IPS-18a (cell line): Measurements from ENCODE around the gene MTHFSD.

ENCODE experiments used
- H3K27ac ChIP-seq: one replicate; pipeline ENCODE4 v1.5.1; 2013; ENCODE audit warnings: low read length
- H3K27me3 ChIP-seq: one replicate; pipeline ENCODE4 v1.6.1; 2013; ENCODE audit warnings: mild to moderate bottlenecking, low read length; ENCODE audit not compliant: control insufficient read depth, insufficient read depth
- H3K36me3 ChIP-seq: one replicate; pipeline ENCODE4 v1.6.1; 2013; ENCODE audit warnings: low read depth, low read length; ENCODE audit not compliant: control insufficient read depth
- H3K4me1 ChIP-seq: one replicate; pipeline ENCODE4 v1.6.1; 2013; ENCODE audit warnings: low read depth, low read length; ENCODE audit not compliant: control insufficient read depth
- H3K4me3 ChIP-seq: one replicate; pipeline ENCODE4 v1.5.1; 2013; ENCODE audit warnings: low read length
- H3K9ac ChIP-seq: one replicate; pipeline ENCODE4 v1.6.1; 2013; ENCODE audit warnings: mild to moderate bottlenecking, low read length, moderate library complexity
- H3K9me3 ChIP-seq: one replicate; pipeline ENCODE4 v1.6.1; 2013; ENCODE audit warnings: low read depth, low read length; ENCODE audit not compliant: control insufficient read depth

Gene MTHFSD

DNA sequence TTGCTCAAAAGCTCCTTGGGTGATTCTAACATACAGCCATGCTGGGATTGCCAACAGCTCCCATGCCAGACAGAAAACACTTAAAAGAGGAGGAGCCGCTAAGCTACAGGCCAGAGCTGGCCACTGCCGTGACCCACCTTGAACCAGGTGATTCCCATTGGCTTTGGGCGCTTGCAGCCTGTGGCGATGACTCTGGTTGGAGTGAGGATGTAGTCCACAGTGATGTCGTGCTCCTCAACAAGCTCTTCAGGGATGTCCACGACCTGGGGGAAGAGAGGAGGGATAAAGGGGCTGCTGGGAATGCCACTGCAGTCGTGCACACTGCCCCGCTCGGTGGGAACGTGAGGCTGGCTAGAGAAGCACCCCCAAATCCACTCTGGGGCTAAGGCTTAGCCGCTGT lies 13.5 kb downstream of the MTHFSD start:
- H3K27ac ChIP-seq: no peak overlapping the region
- no peaks in the 10 kb centered on the region for H3K27me3 ChIP-seq
- no peak overlapping the region for H3K9ac ChIP-seq
- H3K9me3 ChIP-seq: no peaks in the 10 kb centered on the region
- peaks cover 3% of the 10 kb centered on the region for H3K36me3 ChIP-seq
- H3K4me3 ChIP-seq: no peak overlapping the region
- no peaks in the 10 kb centered on the region for H3K4me1 ChIP-seq

DNA sequence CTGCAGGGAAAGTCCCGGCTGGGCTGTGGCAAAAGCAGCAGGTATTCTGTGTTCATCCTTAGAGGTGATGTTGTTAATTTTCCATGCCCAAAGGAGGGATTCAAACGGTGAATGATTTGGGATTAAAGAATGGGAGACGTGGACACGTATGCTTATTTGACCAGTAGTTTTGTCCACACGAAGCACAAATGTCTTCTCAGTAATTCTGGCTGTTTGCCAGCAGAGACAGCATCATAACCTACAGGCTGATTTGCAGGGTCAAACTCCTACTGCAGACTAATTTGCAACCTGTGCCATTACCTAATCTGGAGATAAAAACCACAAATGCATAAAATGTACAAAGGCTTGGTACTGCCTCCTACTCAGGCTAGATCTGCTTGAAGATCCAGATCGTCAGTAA lies 14.1 kb downstream of the MTHFSD start:
- H3K9me3 ChIP-seq: no peaks in the 10 kb centered on the region
- H3K4me1 ChIP-seq: no peaks in the 10 kb centered on the region
- H3K4me3 ChIP-seq: no peak overlapping the region
- peaks cover 3% of the 10 kb centered on the region for H3K36me3 ChIP-seq
- H3K27me3 ChIP-seq: no peaks in the 10 kb centered on the region
- no peak overlapping the region for H3K9ac ChIP-seq
- no peak overlapping the region for H3K27ac ChIP-seq

DNA sequence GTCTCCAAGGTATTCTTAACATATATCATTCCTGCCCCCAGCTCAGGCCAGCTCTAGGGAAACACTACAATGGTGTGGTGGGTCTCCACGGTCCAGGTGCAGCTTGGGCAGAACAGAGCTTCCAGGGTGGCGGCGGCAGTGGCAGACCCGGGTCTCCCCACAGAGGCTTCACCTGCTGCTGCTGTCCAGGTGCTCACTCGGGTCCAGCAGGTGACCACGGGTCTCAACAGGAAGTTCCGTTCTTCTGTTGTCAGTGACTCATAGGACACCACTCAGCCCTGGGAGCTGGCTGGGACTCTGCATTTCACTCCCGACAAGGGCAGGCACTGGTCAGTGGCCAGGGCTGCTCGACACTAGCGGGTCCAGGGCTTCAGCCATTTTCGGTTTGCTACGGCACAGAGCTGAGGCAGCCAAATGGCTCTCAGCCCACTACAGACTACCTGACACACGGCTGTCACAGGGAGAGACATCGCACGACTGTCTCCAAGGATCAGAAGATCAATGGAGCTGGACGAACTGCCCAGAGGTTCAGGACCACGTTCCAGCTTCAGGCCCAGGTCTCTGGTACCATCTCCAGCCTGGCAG lies 16.7 kb downstream of the MTHFSD start:
- no peak overlapping the region for H3K9ac ChIP-seq
- no peaks in the 10 kb centered on the region for H3K4me1 ChIP-seq
- no peaks in the 10 kb centered on the region for H3K9me3 ChIP-seq
- no peak overlapping the region for H3K4me3 ChIP-seq
- H3K27ac ChIP-seq: no peak overlapping the region
- H3K27me3 ChIP-seq: no peaks in the 10 kb centered on the region
- H3K36me3 ChIP-seq: peaks cover 3% of the 10 kb centered on the region

DNA sequence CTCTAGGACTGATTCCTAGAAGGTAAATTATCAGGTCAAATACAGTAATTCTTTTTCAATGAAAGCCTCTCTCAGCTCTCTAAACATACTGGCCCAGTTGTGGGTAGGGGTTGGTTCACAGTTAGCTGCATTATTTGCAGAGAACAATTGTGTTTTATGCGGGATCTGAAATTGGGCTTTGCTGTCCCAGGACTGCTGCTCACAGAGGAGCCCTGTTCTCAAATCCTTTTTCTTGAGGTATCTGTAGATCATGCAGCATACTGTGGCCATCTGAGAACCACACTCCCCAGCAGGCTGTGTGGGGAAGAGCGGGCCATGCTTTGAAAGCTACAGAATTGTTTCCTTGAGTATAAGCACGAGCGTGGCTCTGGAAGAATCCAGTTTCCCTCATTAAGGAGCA lies 17.5 kb downstream of the MTHFSD start:
- H3K4me1 ChIP-seq: no peaks in the 10 kb centered on the region
- H3K36me3 ChIP-seq: peaks cover 3% of the 10 kb centered on the region
- H3K4me3 ChIP-seq: no peak overlapping the region
- no peaks in the 10 kb centered on the region for H3K27me3 ChIP-seq
- H3K9me3 ChIP-seq: no peaks in the 10 kb centered on the region
- H3K9ac ChIP-seq: no peak overlapping the region
- H3K27ac ChIP-seq: no peak overlapping the region

DNA sequence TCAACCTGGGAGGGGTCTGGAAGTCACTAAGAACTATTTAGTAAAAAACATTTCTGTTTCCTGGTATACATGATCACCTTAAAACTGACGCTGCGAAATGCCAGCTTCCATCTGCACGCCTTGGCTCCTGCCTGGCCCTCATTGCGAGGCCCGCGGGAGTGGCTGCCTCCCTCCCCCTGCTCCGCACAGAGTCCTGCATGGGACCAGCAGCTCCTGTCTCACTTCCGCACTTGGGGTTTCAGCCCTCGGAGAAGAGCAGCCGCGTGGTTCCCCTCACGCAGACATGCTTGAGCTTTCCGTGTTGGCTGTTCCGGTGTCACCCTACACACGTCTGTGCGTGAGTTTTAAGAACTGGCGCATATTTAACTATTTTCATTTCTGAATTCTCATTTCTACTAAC lies 18.4 kb downstream of the MTHFSD start:
- Histone ChIP-seq H3K9ac (no peak overlapping the region), H3K4me3 (no peak overlapping the region), H3K27me3 (no peaks in the 10 kb centered on the region), H3K9me3 (no peaks in the 10 kb centered on the region), H3K4me1 (no peaks in the 10 kb centered on the region), H3K36me3 (peaks cover 3% of the 10 kb centered on the region), H3K27ac (no peak overlapping the region)

DNA sequence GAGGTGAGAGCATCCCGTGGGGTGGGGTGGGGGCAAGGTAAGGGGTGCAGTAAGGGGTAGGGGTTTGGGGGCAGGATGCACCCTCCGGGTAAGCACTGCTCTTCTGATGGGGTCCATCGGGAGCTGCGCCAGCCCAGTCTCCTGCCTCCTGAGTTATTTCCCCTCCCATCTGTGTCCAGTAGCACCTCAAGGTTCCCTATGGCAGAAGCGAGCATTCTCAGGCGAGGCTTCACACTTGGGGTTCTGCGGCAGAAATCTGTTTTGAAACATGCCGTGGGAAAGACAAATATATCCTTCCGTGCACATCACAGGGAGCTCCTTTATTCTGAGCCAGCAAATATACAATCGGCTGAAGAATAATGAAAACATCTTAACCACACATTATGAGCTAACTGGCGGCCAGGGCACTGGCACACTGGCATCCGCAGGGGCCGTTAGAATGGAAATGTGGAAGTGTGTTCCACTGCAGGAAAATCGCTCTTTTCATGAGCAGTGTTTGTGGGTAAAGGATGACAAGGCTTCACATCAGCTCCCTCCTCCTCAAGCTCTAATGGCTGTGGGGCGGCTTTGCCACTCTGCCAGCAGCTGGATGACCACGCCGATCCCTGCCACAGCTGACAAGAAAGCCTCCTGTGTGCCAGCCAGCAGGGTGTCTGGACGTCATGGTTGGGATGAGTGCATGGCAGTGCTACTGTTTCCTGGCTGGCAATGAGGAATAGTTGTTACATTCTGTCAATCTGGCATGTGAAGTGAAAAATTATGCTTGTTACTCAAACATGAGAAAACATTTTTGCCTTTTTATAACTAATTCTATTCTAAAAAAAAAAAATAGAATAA lies 20.0 kb downstream of the MTHFSD start:
- no peak overlapping the region for H3K9ac ChIP-seq
- no peak overlapping the region for H3K27ac ChIP-seq
- H3K36me3 ChIP-seq: peaks cover 3% of the 10 kb centered on the region
- H3K4me3 ChIP-seq: no peak overlapping the region
- H3K27me3 ChIP-seq: no peaks in the 10 kb centered on the region
- no peaks in the 10 kb centered on the region for H3K4me1 ChIP-seq
- H3K9me3 ChIP-seq: no peaks in the 10 kb centered on the region

DNA sequence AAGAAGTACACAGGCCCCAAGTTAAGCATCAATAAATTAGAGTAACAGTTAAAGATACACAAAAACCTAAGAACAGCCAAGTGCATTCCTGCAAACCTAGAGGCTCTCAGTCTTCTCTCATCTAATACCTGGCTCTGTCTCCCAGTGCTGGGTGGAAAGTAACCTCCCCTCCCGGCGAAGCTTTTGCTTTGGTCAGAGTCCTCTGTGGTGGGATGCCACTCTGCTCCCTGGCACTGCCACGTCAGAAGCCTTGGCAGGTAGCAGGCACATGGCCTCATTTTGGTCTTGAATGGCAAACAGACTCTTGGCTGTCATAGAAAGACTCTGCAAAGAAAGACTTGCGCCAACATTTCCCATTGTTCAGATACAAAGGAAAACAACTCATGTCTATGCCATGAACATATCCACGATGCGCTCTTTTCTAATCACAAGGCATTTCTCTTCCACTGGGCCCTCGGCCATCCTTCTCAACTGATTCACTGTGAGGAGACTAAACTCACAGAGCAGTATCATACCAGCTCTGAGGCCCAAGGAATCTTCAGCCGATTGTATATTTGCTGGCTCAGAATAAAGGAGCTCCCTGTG lies 21.2 kb downstream of the MTHFSD start:
- Histone ChIP-seq H3K4me1 (no peaks in the 10 kb centered on the region), H3K9me3 (no peaks in the 10 kb centered on the region), H3K27ac (no peak overlapping the region), H3K36me3 (peaks cover 3% of the 10 kb centered on the region), H3K9ac (no peak overlapping the region), H3K4me3 (no peak overlapping the region), H3K27me3 (no peaks in the 10 kb centered on the region)

DNA sequence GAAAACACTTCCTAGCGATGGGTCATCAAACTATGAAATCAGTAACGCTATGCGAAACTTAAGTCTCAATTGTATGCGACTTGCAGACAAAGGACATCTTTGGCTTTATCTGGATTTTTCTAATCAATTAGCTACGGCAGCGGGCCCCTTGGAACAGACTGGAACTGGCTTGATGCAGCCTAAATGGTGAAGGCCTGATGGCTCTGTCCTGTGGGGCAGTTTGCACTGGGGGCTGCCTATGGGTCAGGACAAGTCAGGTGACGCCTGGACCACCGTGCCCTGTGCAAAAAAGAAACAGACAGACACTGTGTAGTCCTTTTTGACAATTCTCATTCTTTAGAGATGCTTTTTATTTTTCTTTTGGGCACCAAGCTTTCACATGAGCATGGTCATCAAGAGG lies 22.0 kb downstream of the MTHFSD start:
- Histone ChIP-seq H3K36me3 (no peaks in the 10 kb centered on the region), H3K27ac (no peak overlapping the region), H3K27me3 (no peaks in the 10 kb centered on the region), H3K4me3 (no peak overlapping the region), H3K9me3 (no peaks in the 10 kb centered on the region), H3K9ac (no peak overlapping the region), H3K4me1 (no peaks in the 10 kb centered on the region)

DNA sequence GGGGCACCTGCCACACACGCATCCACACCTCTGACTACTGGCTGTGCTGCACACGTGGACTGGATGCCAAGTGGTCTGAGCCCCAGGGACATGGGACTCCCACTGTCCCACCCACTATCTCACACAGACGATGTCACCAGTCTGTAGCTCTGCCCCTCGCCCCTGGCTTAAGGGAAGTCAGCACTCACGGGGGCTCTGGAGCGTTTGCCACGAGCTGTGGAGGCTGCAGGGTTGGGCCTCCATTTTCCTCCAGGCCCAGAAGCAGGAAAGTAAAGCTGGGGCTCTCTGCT lies 22.6 kb downstream of the MTHFSD start:
- Histone ChIP-seq H3K4me1 (no peaks in the 10 kb centered on the region), H3K27ac (no peak overlapping the region), H3K4me3 (no peak overlapping the region), H3K27me3 (no peaks in the 10 kb centered on the region), H3K36me3 (no peaks in the 10 kb centered on the region), H3K9me3 (no peaks in the 10 kb centered on the region), H3K9ac (no peak overlapping the region)

DNA sequence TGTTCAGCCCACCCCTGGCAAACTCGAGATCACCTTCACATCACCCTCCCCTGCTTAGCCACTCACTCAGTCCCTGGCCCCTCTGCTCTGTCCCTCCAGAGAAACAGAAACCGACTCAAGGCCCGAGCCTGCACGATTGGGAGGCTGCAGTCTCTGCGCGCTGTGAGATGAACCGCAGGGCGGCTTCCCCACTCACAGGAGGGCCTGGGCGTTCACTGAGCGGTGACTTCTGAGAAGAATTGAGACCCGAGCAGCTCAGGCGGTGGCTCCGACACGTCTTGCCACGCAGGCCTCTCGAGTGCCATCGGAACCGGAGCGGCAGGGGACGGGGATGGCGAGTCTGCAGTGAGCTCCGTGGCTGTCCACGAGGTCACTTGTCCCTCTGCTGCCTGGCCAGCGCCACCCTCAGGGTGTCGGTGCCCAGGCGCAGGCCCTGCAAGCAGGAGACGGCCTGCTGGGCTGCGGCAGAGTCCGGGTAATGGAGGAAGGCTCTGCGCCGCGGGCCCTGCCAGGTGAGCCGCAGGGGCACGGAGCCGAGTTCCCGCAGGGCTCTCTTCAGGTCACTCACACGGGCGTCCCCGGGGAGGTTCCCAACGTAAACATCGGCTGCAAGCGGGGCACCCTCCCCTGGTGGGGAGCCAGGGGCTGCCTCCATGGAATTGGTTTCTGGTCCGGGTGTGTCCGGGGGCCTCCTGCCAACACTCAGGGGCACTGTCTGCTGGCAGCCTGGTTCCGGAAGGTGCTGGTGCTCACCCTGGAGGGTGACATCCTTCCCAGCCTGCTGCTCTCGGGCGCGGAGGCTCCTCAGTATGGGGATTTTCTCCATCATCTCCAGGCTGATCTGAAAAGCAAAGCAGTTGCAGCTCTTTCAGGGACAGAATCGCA lies 23.2 kb downstream of the MTHFSD start:
- H3K9me3 ChIP-seq: no peaks in the 10 kb centered on the region
- no peak overlapping the region for H3K27ac ChIP-seq
- no peaks in the 10 kb centered on the region for H3K4me1 ChIP-seq
- no peak overlapping the region for H3K9ac ChIP-seq
- H3K27me3 ChIP-seq: no peaks in the 10 kb centered on the region
- H3K36me3 ChIP-seq: no peaks in the 10 kb centered on the region
- no peak overlapping the region for H3K4me3 ChIP-seq

DNA sequence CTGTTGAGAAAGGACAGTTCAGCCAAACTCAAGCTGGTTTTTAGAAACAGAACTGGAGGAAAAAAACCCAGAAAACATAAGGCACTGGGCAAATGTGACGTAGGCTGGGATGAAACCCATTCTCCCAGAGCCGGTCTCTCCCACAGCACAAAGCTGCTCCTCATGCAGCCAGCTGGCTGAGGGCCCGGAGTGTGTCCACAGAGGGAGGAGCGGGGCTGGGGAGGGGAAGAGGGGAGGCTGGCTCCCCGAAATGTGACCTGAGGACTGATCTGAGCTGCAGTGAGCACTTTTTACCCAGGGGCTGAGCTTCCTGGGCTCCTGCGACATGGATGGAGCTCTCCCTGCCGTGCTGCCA lies 23.9 kb downstream of the MTHFSD start:
- Histone ChIP-seq H3K27me3 (no peaks in the 10 kb centered on the region), H3K9me3 (no peaks in the 10 kb centered on the region), H3K4me3 (no peak overlapping the region), H3K36me3 (no peaks in the 10 kb centered on the region), H3K27ac (no peak overlapping the region), H3K4me1 (no peaks in the 10 kb centered on the region), H3K9ac (no peak overlapping the region)
